Ecto neural progenitor cell (in vitro differentiated cells): ENCODE measurements around the gene EGFL8.
A peak's percentile ranks its signal among the peaks of the same experiment; 100 is the strongest.

Experiments used
- DNase-seq: peaks from one replicate; pipeline ENCODE4 v3.0.0-alpha.2; 2018; ENCODE audit warnings: low spot score

The EGFL8 gene

DNA sequence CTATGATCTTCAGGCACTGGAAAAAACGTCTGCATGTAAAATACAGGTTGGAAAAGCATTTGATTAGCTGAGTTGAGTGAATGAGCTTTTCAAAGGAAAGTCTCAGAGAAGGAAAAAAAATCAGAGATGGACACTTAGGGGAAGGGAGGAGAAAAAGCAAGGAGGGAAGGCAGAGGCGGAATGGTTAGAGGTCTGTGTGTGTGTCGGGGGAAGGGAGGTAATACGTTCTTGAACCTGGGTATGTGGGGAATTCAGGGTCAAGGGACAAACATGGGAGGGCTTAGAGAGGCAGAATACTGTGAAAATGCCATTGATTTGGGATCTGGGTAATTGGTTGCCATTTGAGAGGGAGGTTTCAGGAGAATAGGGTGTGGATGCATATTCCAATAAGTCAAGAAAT, 17.7 kb upstream of the EGFL8 start:
- no peak for DNase-seq

GRCh38 chr6:32147401-32148132, 16.8 kb upstream of the EGFL8 start:
- no peak for DNase-seq

DNA sequence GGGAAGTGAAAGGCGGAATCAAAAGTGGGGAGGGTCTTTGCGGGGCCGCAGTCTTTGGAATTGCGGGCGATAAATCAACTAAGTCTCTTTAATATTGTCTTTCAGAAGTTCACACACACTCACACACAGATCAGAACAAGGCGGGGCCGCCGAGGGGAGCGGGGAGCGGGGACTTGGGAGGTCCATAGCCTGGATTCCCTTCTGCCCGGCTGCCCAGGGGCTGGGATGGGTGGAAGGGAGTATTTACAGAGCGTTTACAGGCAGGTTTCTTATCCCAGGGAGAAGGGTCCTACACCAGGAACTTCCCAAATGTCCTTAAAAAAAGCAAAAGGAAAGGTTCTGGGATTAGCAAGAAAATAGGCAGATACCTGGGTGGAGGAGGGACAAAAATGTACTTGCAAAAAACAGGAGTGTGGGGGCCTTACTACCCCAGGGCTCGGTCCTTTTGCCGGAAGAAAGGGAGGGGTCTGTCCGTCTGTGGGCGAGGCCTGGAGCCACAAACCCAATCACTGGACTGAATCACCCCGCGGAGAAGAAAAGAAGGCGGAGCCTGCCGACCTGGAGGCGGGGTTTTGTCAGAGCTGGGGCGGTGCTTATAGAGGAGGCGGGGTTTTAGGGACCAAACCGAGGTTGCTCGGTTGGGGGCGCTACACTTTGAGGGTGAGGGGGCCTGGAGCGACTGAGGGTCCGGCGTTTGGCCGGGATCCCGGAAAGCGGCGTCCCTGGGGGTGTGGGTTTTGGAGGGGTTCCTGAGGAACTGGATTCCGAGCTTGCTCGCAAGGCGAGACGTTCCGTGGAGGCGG, 15.9 kb upstream of the EGFL8 start:
- peak; percentile 88 for DNase-seq

GRCh38 chr6:32149092-32149755, 15.2 kb upstream of the EGFL8 start:
- DNase-seq = no peak

GRCh38 chr6:32149932-32150870, 14.2 kb upstream of the EGFL8 start:
- peak; percentile 55 for DNase-seq

GRCh38 chr6:32151181-32151862, 13.1 kb upstream of the EGFL8 start:
- DNase-seq = no peak

DNA sequence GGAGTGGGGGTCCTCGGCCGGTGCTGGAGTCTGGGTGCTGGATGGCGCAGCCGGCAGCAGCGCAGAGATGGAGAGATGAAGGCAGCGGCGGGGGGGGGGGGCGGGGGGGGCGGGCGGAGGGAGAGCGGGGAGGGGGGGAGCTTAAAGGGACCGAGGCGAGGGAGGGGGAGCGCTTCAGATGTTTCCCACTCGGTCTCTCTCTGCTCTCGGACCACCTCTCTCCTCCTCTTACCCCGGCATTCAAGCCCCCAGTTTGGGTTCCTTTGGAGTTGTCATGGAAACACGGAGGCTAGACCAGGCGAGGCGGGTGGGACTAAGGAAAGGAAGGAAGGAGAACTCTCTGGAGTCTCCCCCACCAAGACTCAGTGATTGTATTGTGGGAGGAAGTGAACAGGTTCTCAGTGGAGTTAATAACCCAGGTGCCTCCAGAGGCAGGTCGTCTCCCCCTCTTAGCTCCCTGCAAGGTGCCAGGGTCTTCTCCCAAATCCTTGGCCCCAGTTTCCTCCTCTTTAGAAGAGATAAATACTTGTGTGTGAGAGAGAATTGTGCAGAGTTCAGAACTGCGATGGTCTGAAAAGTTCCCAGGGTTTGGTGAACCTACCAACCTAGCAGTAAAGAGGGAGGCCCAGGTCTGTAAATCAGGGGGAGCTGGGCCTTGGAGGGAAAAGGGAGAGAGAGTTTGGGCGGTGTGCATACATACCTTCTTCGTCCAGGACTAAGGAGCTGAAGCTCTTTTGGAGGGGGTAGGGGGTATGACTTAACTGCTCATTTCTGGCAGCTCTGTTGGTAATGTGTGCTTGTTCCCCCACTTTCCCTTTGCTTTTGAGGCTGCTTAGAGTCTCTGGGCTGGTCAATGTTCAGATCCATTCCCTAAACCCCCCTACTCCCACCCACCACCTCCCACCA, 12.3 kb upstream of the EGFL8 start, which contains the start of gene PRRT1:
Gene PRRT1 (minus strand): TSS at position 77 of the 906 bp plus-strand sequence. CDS start 112 bp downstream, outside the sequence.
- peak; percentile 57 for DNase-seq

- peak; percentile 70 for DNase-seq
Measured at GRCh38 chr6:32152769-32153563, 11.4 kb upstream of the EGFL8 start.

GRCh38 chr6:32153564-32154513, 10.6 kb upstream of the EGFL8 start, which contains the start of gene PPT2:
Gene PPT2, plus strand, starts transcription at chr6:32154141. Its CDS starts 454 bp downstream, at chr6:32154595.
- DNase-seq = peak; percentile 89

DNA sequence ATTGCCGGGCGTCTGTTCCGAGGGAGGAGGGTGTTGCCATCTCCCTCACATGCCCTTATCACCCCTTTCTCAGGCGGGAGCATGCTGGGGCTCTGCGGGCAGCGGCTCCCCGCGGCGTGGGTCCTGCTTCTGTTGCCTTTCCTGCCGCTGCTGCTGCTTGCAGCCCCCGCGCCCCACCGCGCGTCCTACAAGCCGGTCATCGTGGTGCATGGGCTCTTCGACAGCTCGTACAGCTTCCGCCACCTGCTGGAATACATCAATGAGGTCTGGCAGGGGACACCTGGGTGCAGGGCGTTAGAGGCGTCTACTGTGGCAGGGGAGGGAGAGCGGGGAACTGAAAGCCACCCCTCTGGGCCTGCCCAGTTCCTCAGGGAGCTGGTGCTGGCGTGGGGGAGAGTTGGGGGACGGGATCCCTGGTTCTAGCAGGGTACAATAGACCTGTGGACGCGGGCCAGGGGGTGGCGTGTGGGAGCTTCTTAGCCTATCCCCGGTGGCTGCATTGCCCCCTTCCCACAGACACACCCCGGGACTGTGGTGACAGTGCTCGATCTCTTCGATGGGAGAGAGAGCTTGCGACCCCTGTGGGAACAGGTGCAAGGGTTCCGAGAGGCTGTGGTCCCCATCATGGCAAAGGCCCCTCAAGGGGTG, 9.8 kb upstream of the EGFL8 start:
- peak; percentile 74 for DNase-seq

DNA sequence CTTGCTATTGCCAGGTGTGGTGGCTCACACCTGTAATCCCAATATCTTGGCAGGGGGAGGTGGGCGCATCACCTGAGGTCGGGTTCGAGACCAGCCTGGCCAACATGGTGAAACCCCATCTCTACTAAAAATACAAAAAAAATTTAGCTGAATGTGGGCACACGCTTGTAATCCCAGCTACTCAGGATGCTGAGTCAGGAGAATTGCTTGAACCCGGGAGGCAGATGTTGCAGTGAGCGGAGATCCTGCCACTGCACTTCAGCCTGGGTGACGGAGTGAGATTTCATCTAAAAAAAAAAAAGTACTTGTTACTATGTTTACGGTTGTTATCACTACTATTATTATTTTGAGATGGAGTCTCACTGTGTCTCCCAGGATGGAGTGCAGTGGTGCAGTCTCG, 7.5 kb upstream of the EGFL8 start:
- no peak for DNase-seq

- no peak for DNase-seq
Measured at GRCh38 chr6:32158052-32158451, 6.3 kb upstream of the EGFL8 start.

- no peak for DNase-seq
Measured at GRCh38 chr6:32163559-32164258, 686 bp upstream of the EGFL8 start.

- no peak for DNase-seq
Measured at GRCh38 chr6:32166411-32167061, 2.1 kb downstream of the EGFL8 start.

- no peak for DNase-seq
Measured at GRCh38 chr6:32167154-32167760, 2.9 kb downstream of the EGFL8 start.
